ENCODE measurements around the gene ATF7.

GRCh38 chr12:53492188-53492587 lies 134.0 kb downstream of the ATF7 start:
- TF ChIP-seq POLR2A (IDR thresholded peaks at IDR 0.05; ENCODE audit: low read depth, low read length) (no peak), TAF1 (IDR thresholded peaks at IDR 0.05; ENCODE audit: low read depth, low read length) (no peak), POLR2AphosphoS5 (IDR thresholded peaks at IDR 0.05; ENCODE audit: low read depth, low read length) (no peak)
